AG04449 (cell line): ENCODE data around the gene RGMA.

ENCODE experiments used
- CTCF ChIA-PET: fragments of 350-600 bp; formaldehyde crosslinking; extraction: SDS; loops from one replicate; lab custom pipeline; 2021; ENCODE audit warnings: antibody characterized with exemption; lab: Yijun Ruan, JAX
- POLR2A ChIA-PET: fragments of 400-600, 350-600 bp; formaldehyde crosslinking; extraction: SDS; loops from one replicate; lab custom pipeline; 2020; ENCODE audit warnings: antibody characterized with exemption, inconsistent platforms; lab: Yijun Ruan, JAX
- DNase-seq: peaks from one replicate; pipeline ENCODE4 v3.0.0-alpha.2; 2010; ENCODE audit warnings: low read depth, low spot score
- H3K4me3 ChIP-seq: 2 replicates; pipeline ENCODE4 v1.5.1; 2011; ENCODE audit warnings: low read depth, mild to moderate bottlenecking, control low read depth, low read length
- CTCF ChIP-seq: IDR thresholded peaks from one replicate; pipeline ENCODE4 v1.5.1; 2011; ENCODE audit warnings: mild to moderate bottlenecking, moderate library complexity, low read length, control low read depth, inconsistent platforms; ENCODE audit not compliant: insufficient read depth; ENCODE audit errors: missing control alignments

RGMA gene

GRCh38 chr15:93087825-93088199 is 1.2 kb downstream of the RGMA start:
- CTCF ChIA-PET: interaction anchor here (0.7 to 3.3 kb wide), 33 partner anchors 9 to 1236 kb away, joined by 3 to 64 read pairs (median 4); no protein-coding TSS in a partner anchor
- no peak for DNase-seq
- POLR2A ChIA-PET: no interaction called here
- TF ChIP-seq CTCF: peak; percentile 76
- H3K4me3 ChIP-seq: no peak overlapping the region

DNA sequence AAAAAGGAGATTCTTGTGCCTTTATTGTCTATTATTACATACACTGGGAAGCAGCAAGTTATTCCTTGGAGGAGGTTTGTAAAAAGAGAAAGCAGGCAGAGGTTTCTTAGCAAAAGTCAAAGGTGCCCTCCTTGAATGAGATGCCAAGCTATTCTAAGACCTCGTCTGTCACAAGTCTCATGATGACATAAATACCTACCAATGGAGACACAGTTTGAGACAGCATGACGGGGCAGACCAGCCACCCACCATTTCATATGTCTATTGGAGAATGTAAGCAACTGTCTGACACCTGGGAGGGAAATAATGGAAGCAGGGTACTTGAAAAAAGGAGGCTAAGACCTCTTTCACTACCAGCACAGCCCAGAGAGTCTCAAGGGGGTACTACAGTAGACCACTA is 2.2 kb downstream of the RGMA start:
- CTCF ChIA-PET: interaction anchor here (1.1 to 3.3 kb wide), 6 partner anchors 10 to 1036 kb away, joined by 4 to 31 read pairs (median 12); no protein-coding TSS in a partner anchor
- H3K4me3 ChIP-seq: no peak overlapping the region
- POLR2A ChIA-PET: no interaction called here
- TF ChIP-seq CTCF: no peak
- DNase-seq: no peak

DNA sequence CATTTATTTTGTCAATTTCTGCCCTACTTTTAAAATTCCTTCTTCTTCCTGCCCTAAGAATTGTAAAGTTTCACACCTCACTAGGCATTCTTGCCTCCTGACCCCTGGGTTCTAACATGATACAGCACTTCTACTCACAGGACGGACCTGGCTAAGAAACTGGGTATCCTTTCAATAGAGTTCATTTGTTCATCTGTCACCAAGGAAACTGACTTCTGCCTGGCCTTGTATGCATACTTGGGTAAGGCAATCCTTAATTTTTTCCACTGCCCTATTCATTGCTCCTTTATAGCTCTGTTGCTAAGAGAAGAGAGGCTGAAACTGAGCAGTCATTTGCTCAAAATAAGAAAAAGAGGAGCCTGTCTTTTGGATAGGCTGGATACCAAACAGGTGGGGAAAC is 3.3 kb downstream of the RGMA start:
- ChIA-PET POLR2A (no interaction called here), CTCF (interaction anchor here (0.8 to 3.3 kb wide), 2 partner anchors 15 to 56 kb away, joined by 3 to 31 read pairs; no protein-coding TSS in a partner anchor)
- TF ChIP-seq CTCF: no peak
- H3K4me3 ChIP-seq: no peak overlapping the region
- no peak for DNase-seq

GRCh38 chr15:93082861-93083260 is 6.2 kb downstream of the RGMA start:
- CTCF ChIA-PET: interaction anchor here (0.9 to 2.5 kb wide), 2 partner anchors 893 to 1037 kb away, joined by 4 to 12 read pairs; no protein-coding TSS in a partner anchor
- TF ChIP-seq CTCF: no peak
- no peak for DNase-seq
- POLR2A ChIA-PET: no interaction called here
- H3K4me3 ChIP-seq: no peak overlapping the region

GRCh38 chr15:93081399-93081798 is 7.6 kb downstream of the RGMA start:
- no peak for DNase-seq
- ChIA-PET CTCF (interaction anchor here (1.2 to 2.5 kb wide), 2 partner anchors 10 to 1038 kb away, joined by 3 to 12 read pairs; no protein-coding TSS in a partner anchor), POLR2A (no interaction called here)
- no peak overlapping the region for H3K4me3 ChIP-seq
- no peak for TF ChIP-seq CTCF

DNA sequence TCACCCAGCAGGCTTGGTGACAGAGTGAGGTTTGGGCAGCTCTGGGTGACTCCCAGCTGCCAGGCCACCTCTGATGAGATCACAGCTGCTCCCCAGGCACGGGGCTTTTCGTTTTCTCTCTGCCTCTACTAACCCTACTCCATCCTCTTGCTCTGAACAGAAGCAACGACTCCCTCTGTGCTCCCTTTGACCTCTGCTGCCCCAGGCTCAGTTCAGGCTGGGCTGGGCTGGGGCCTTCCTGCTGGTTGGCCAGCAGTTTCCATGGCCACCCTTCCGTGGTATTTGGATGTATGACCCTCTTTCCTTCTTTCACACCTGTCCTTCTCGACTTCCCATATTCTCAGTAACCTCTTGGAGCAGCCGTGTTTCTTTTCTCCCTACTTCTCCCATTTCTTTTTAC is 8.6 kb downstream of the RGMA start:
- ChIA-PET POLR2A (no interaction called here), CTCF (interaction anchor here (3.6 kb wide), 1 partner anchor 8 kb away, joined by 24 read pairs; the partner anchor contains the start of gene RGMA)

More for the DNA sequence above, 8.6 kb downstream of the RGMA start:
- no peak for TF ChIP-seq CTCF
- DNase-seq: no peak
- H3K4me3 ChIP-seq: no peak overlapping the region
